HG02981 (cell line): ENCODE measurements around the gene FAM221B.
A peak's percentile ranks its signal among the peaks of the same experiment; 100 is the strongest.

Experiments
- ATAC-seq: cut with Tn5 transposase; IDR thresholded peaks from one replicate; pipeline ENCODE4 v1.9.1; 2021; ENCODE audit warnings: mild to moderate bottlenecking, moderate library complexity; ENCODE audit not compliant: unreplicated experiment

Gene FAM221B

GRCh38 chr9:35792024-35792813, 36.3 kb downstream of the FAM221B start:
- ATAC-seq: no peak

- ATAC-seq: no peak
Observed at GRCh38 chr9:35791297-35791921, 37.1 kb downstream of the FAM221B start, which contains the start of gene NPR2. Gene NPR2, plus strand, starts transcription at chr9:35791591. Its CDS starts 818 bp downstream, at chr9:35792409.

- no peak for ATAC-seq
Observed at GRCh38 chr9:35790385-35791296, 37.9 kb downstream of the FAM221B start.

GRCh38 chr9:35790025-35790384, 38.5 kb downstream of the FAM221B start:
- no peak for ATAC-seq

- no peak for ATAC-seq
Observed at GRCh38 chr9:35789541-35789940, 39.0 kb downstream of the FAM221B start.

- no peak for ATAC-seq
Observed at GRCh38 chr9:35783418-35783817, 45.1 kb downstream of the FAM221B start.

GRCh38 chr9:35781066-35781465, 47.5 kb downstream of the FAM221B start:
- ATAC-seq: no peak

GRCh38 chr9:35778496-35778895, 50.0 kb downstream of the FAM221B start:
- no peak for ATAC-seq

- ATAC-seq: peak; percentile 61
Observed at GRCh38 chr9:35776018-35776417, 52.5 kb downstream of the FAM221B start.

- no peak for ATAC-seq
Observed at GRCh38 chr9:35774907-35775635, 53.5 kb downstream of the FAM221B start.

- no peak for ATAC-seq
Observed at GRCh38 chr9:35771943-35772342, 56.6 kb downstream of the FAM221B start.

GRCh38 chr9:35771534-35771933, 57.0 kb downstream of the FAM221B start:
- ATAC-seq: no peak

GRCh38 chr9:35771075-35771433, 57.5 kb downstream of the FAM221B start:
- no peak for ATAC-seq

- no peak for ATAC-seq
Observed at GRCh38 chr9:35769763-35770162, 58.8 kb downstream of the FAM221B start.

- no peak for ATAC-seq
Observed at GRCh38 chr9:35767458-35767857, 61.1 kb downstream of the FAM221B start.

- no peak for ATAC-seq
Observed at GRCh38 chr9:35766997-35767396, 61.5 kb downstream of the FAM221B start.
